ENCODE results near the gene TRAF3.

The TRAF3 gene

DNA sequence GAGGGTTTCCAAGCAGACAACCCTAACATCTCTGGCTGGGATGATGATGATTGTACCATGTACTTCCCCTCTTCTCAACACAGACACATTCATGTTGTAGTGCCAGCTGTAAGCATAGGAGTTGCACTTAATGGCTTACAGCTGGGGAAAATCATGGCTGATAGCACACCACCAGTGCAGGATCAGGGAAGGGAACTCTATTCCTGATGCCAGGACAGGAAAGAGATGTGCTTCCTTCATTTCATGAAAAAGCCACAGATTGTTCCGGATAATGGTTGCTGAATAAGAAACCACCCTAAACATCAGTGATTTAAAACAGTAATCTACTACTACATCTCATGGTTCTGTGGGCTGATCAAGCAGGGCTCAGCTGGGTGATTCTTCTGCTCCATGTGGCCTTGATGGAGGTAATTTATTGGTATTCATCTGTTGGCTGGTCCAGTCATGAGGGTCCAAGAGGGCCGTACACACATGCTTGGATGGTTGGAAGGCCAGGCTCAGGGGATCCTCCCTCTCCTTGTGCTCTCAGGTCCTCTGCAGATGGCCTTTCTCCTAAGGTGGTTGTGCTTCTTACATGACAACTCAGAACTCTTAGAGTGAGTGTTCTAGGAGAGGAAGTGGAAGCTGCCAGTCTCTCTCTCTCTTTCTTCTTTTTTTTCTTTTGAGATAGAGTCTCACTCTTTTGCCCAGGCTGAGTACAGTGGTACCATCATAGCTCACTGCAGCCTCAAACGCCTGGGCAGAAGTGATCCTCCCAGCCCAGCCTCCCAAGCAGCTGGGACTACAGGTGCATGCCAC, 16.5 kb downstream of the TRAF3 start:
- no peaks in the 10 kb centered on the region for H3K36me3 ChIP-seq (ENCODE audit: control insufficient read depth, insufficient read depth, low read length)
- H3K27me3 ChIP-seq (replicated peaks; ENCODE audit: control insufficient read depth, insufficient read depth, low read length, poor library complexity, severe bottlenecking), result no peaks in the 10 kb centered on the region
- H3K4me3 ChIP-seq (ENCODE audit: insufficient read depth, low read depth, low read length, poor library complexity, severe bottlenecking), result no peak overlapping the region
- no peaks in the 10 kb centered on the region for H3K9me3 ChIP-seq (ENCODE audit: control insufficient read depth, low read length)
- DNase-seq, result no peak
- H3K4me1 ChIP-seq (ENCODE audit: control insufficient read depth, insufficient read depth, low read length, poor library complexity, severe bottlenecking), result peaks cover 11% of the 10 kb centered on the region
- no peak overlapping the region for H3K27ac ChIP-seq (ENCODE audit: insufficient read depth, low read length, poor library complexity, severe bottlenecking)

DNA sequence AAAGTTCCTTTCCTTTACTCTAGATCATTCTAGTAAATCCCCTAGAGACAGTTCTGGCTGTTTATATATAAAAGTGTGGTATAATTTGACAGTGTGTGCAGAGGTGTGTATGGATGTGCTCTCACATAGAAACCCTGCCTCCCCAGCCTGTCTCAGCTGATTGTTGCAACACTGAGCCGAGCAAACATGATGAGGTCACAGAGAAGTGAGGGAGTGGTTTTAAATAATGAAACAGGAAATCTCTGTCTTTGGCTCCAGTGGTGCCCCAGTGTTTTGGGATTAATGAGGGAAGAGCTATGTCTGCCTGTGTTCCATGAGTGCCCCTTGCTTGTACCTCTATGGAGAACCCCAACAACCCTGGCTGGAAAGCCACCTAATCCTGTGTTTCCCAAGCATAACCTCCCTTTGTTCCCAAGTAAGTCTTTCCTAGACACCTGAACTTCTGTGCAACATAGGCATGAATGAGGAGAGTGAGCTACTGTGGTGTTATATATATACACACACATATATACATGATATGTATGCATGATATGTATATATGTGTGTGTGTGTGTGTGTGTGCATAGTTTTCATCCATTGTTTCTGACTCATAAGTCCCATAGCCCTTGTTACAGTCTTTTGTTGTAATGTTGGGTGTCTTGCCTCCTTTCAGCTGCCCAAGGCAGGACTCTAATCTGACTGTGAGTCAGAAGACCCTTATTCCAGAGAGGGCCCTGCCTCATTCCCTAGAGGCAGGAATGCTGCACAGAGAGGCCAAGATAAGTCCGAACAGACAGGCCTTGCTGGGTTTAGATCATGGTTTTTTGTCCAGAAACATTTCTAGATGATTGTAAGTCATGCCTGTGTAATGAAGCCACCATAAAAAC, 18.0 kb downstream of the TRAF3 start:
- Histone ChIP-seq H3K4me3 (ENCODE audit: insufficient read depth, low read depth, low read length, poor library complexity, severe bottlenecking) (no peak overlapping the region), H3K4me1 (ENCODE audit: control insufficient read depth, insufficient read depth, low read length, poor library complexity, severe bottlenecking) (peaks cover 14% of the 10 kb centered on the region), H3K27ac (ENCODE audit: insufficient read depth, low read length, poor library complexity, severe bottlenecking) (no peak overlapping the region), H3K36me3 (ENCODE audit: control insufficient read depth, insufficient read depth, low read length) (no peaks in the 10 kb centered on the region), H3K9me3 (ENCODE audit: control insufficient read depth, low read length) (no peaks in the 10 kb centered on the region), H3K27me3 (replicated peaks; ENCODE audit: control insufficient read depth, insufficient read depth, low read length, poor library complexity, severe bottlenecking) (no peaks in the 10 kb centered on the region)
- DNase-seq, result peak in 1 of 3 donors; percentile 28

DNA sequence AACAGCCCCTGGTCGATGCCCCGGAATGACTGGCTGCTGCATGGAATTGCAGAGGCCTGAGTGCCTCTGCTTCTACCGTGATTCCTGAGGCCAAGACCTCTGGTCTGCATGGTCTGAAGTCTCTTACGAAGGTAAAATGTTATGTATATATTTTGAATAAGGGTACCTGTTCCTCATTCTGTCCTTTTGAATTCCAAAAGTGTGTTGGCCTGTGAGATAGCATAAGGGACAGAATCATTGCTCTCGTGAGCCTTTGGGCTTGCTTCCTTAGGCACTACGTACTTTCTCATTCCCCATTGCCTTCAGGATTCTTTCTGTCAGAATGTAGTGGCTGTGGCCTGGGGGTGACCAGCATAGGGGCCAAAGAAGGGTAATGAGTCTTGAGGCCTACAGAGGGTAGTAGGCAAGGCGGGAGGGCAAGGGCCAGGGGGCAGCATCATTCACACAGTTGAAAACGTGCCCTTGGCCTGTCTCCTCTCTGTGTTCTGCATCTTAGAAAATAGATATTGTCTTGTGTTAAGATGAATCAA, 19.5 kb downstream of the TRAF3 start:
- no peaks in the 10 kb centered on the region for H3K9me3 ChIP-seq (ENCODE audit: control insufficient read depth, low read length)
- H3K27ac ChIP-seq (ENCODE audit: insufficient read depth, low read length, poor library complexity, severe bottlenecking), result no peak overlapping the region
- no peaks in the 10 kb centered on the region for H3K36me3 ChIP-seq (ENCODE audit: control insufficient read depth, insufficient read depth, low read length)
- no peak overlapping the region for H3K4me3 ChIP-seq (ENCODE audit: insufficient read depth, low read depth, low read length, poor library complexity, severe bottlenecking)
- no peaks in the 10 kb centered on the region for H3K27me3 ChIP-seq (replicated peaks; ENCODE audit: control insufficient read depth, insufficient read depth, low read length, poor library complexity, severe bottlenecking)
- H3K4me1 ChIP-seq (ENCODE audit: control insufficient read depth, insufficient read depth, low read length, poor library complexity, severe bottlenecking), result peaks cover 16% of the 10 kb centered on the region
- DNase-seq, result no peak

DNA sequence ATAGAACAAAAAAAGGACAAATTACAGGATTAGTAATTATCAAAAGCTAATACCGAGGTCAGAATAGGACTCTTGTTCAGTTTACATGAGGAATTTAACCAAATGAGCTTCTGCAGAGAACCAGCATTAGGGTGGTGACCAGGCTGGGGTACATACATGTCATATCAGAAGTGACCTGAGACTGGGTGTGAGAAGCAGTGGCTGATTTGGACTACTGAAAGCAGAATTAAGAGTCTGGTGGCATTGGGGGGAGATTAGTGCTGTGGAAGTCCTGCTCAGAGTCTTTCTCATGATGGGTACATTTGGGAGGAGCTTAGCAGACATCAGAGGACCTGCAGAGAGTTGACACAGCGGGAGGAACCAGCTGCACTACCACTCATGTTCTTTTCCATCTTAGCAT, 21.7 kb downstream of the TRAF3 start:
- no peak for DNase-seq
- Histone ChIP-seq H3K36me3 (ENCODE audit: control insufficient read depth, insufficient read depth, low read length) (no peaks in the 10 kb centered on the region), H3K9me3 (ENCODE audit: control insufficient read depth, low read length) (no peaks in the 10 kb centered on the region), H3K4me1 (ENCODE audit: control insufficient read depth, insufficient read depth, low read length, poor library complexity, severe bottlenecking) (peaks cover 16% of the 10 kb centered on the region), H3K27ac (ENCODE audit: insufficient read depth, low read length, poor library complexity, severe bottlenecking) (no peak overlapping the region), H3K27me3 (replicated peaks; ENCODE audit: control insufficient read depth, insufficient read depth, low read length, poor library complexity, severe bottlenecking) (no peaks in the 10 kb centered on the region), H3K4me3 (ENCODE audit: insufficient read depth, low read depth, low read length, poor library complexity, severe bottlenecking) (no peak overlapping the region)

GRCh38 chr14:102799684-102800562, 22.7 kb downstream of the TRAF3 start:
- Histone ChIP-seq H3K36me3 (ENCODE audit: control insufficient read depth, insufficient read depth, low read length) (no peaks in the 10 kb centered on the region), H3K27me3 (replicated peaks; ENCODE audit: control insufficient read depth, insufficient read depth, low read length, poor library complexity, severe bottlenecking) (no peaks in the 10 kb centered on the region), H3K4me3 (ENCODE audit: insufficient read depth, low read depth, low read length, poor library complexity, severe bottlenecking) (no peak overlapping the region), H3K4me1 (ENCODE audit: control insufficient read depth, insufficient read depth, low read length, poor library complexity, severe bottlenecking) (peaks cover 11% of the 10 kb centered on the region), H3K9me3 (ENCODE audit: control insufficient read depth, low read length) (no peaks in the 10 kb centered on the region), H3K27ac (ENCODE audit: insufficient read depth, low read length, poor library complexity, severe bottlenecking) (no peak overlapping the region)
- no peak for DNase-seq

- H3K27ac ChIP-seq (ENCODE audit: insufficient read depth, low read length, poor library complexity, severe bottlenecking), result no peak overlapping the region
- H3K4me1 ChIP-seq (ENCODE audit: control insufficient read depth, insufficient read depth, low read length, poor library complexity, severe bottlenecking), result peaks cover 35% of the 10 kb centered on the region
- H3K36me3 ChIP-seq (ENCODE audit: control insufficient read depth, insufficient read depth, low read length), result no peaks in the 10 kb centered on the region
- no peak for DNase-seq
- H3K27me3 ChIP-seq (replicated peaks; ENCODE audit: control insufficient read depth, insufficient read depth, low read length, poor library complexity, severe bottlenecking), result no peaks in the 10 kb centered on the region
- no peak overlapping the region for H3K4me3 ChIP-seq (ENCODE audit: insufficient read depth, low read depth, low read length, poor library complexity, severe bottlenecking)
- no peaks in the 10 kb centered on the region for H3K9me3 ChIP-seq (ENCODE audit: control insufficient read depth, low read length)
Observed at GRCh38 chr14:102802834-102803523, 25.7 kb downstream of the TRAF3 start.

GRCh38 chr14:102804858-102805257, 27.6 kb downstream of the TRAF3 start:
- DNase-seq, result no peak
- peaks cover 36% of the 10 kb centered on the region for H3K4me1 ChIP-seq (ENCODE audit: control insufficient read depth, insufficient read depth, low read length, poor library complexity, severe bottlenecking)
- no peaks in the 10 kb centered on the region for H3K27me3 ChIP-seq (replicated peaks; ENCODE audit: control insufficient read depth, insufficient read depth, low read length, poor library complexity, severe bottlenecking)
- no peaks in the 10 kb centered on the region for H3K9me3 ChIP-seq (ENCODE audit: control insufficient read depth, low read length)
- H3K36me3 ChIP-seq (ENCODE audit: control insufficient read depth, insufficient read depth, low read length), result no peaks in the 10 kb centered on the region
- no peak overlapping the region for H3K4me3 ChIP-seq (ENCODE audit: insufficient read depth, low read depth, low read length, poor library complexity, severe bottlenecking)
- H3K27ac ChIP-seq (ENCODE audit: insufficient read depth, low read length, poor library complexity, severe bottlenecking), result peak overlapping the region; percentile 47

GRCh38 chr14:102805371-102805891, 28.2 kb downstream of the TRAF3 start:
- peaks cover 32% of the 10 kb centered on the region for H3K4me1 ChIP-seq (ENCODE audit: control insufficient read depth, insufficient read depth, low read length, poor library complexity, severe bottlenecking)
- no peaks in the 10 kb centered on the region for H3K27me3 ChIP-seq (replicated peaks; ENCODE audit: control insufficient read depth, insufficient read depth, low read length, poor library complexity, severe bottlenecking)
- no peaks in the 10 kb centered on the region for H3K9me3 ChIP-seq (ENCODE audit: control insufficient read depth, low read length)
- no peaks in the 10 kb centered on the region for H3K36me3 ChIP-seq (ENCODE audit: control insufficient read depth, insufficient read depth, low read length)
- H3K4me3 ChIP-seq (ENCODE audit: insufficient read depth, low read depth, low read length, poor library complexity, severe bottlenecking), result peak overlapping the region; percentile 13
- DNase-seq, result peak; percentile 14 to 16 (median 15)
- H3K27ac ChIP-seq (ENCODE audit: insufficient read depth, low read length, poor library complexity, severe bottlenecking), result peak overlapping the region; percentile 47

- H3K9me3 ChIP-seq (ENCODE audit: control insufficient read depth, low read length), result no peaks in the 10 kb centered on the region
- no peak for DNase-seq
- H3K27ac ChIP-seq (ENCODE audit: insufficient read depth, low read length, poor library complexity, severe bottlenecking), result peak overlapping the region; percentile 47
- peaks cover 32% of the 10 kb centered on the region for H3K4me1 ChIP-seq (ENCODE audit: control insufficient read depth, insufficient read depth, low read length, poor library complexity, severe bottlenecking)
- no peak overlapping the region for H3K4me3 ChIP-seq (ENCODE audit: insufficient read depth, low read depth, low read length, poor library complexity, severe bottlenecking)
- no peaks in the 10 kb centered on the region for H3K27me3 ChIP-seq (replicated peaks; ENCODE audit: control insufficient read depth, insufficient read depth, low read length, poor library complexity, severe bottlenecking)
- H3K36me3 ChIP-seq (ENCODE audit: control insufficient read depth, insufficient read depth, low read length), result no peaks in the 10 kb centered on the region
Observed at GRCh38 chr14:102805941-102806340, 28.7 kb downstream of the TRAF3 start.

All from effector memory CD4-positive, alpha-beta T cell (primary cell).